Cardiac muscle cell (in vitro differentiated cells and primary cell): ENCODE data around the gene AGMO. TPM values are rescaled to one million over a fixed set of nuclear protein-coding genes. Genes with fewer than 3 reads are reported as not detected.
A peak's percentile ranks its signal among the peaks of the same experiment; 100 is the strongest.

Experiments
- DNase-seq, 2 donors: peaks; one replicate each; pipeline versions ENCODE4 v3.0.0 to v3.0.0-alpha.2; 2010 to 2017; ENCODE audit warnings: low read depth in 1 of 2, low spot score in 1 of 2
- H3K27ac ChIP-seq: fragments of 200-600 bp; sonication (generic); 2 replicates; pipeline ENCODE4 v1.5.1; 2016
- H3K27me3 ChIP-seq: fragments of 200-600 bp; sonication (generic); 2 replicates; pipeline ENCODE4 v1.6.0; 2016; ENCODE audit warnings: control low read depth
- H3K36me3 ChIP-seq: fragments of 200-600 bp; sonication (generic); 2 replicates; pipeline ENCODE4 v1.5.1; 2016; ENCODE audit warnings: control low read depth
- H3K4me1 ChIP-seq: fragments of 200-600 bp; sonication (generic); 2 replicates; pipeline ENCODE4 v1.8.1; 2017; ENCODE audit warnings: low read depth, mild to moderate bottlenecking, mixed run types
- H3K4me3 ChIP-seq: fragments of 200-600 bp; sonication (generic); 2 replicates; pipeline ENCODE4 v1.5.1; 2016; ENCODE audit warnings: mild to moderate bottlenecking
- H3K9me3 ChIP-seq: fragments of 200-600 bp; sonication (generic); 2 replicates; pipeline ENCODE4 v1.5.1; 2017; ENCODE audit warnings: low read depth, mild to moderate bottlenecking, control low read depth
- polyA plus RNA-seq: library from polyadenylated mRNA; unstranded; fragments of >200 nt; fragmentation: Nextera tagmentation; extraction: Ambion mirVana; gene quantifications from 2 replicates; pipeline ENCODE4 v1.2.1, GENCODE V29; 2016
- total RNA-seq: library from RNA; depleted of rRNA; stranded (reverse); fragments of >200 nt; gene quantifications from 2 replicates; pipeline ENCODE4 v1.2.3, GENCODE V29; 2016
- TF ChIP-seq, protein P1 (sequence below): IDR thresholded peaks from 2 replicates; pipeline ENCODE4 v1.5.1; 2012; ENCODE audit warnings: low read depth, mild to moderate bottlenecking, low read length

Gene AGMO
- total and polyA plus RNA-seq, 2 experiments from 2014 or later, result 0.16 TPM; not detected in 1

GRCh38 chr7:15400440-15400839 lies 161.4 kb downstream of the AGMO start:
- TF ChIP-seq, protein P1, sequence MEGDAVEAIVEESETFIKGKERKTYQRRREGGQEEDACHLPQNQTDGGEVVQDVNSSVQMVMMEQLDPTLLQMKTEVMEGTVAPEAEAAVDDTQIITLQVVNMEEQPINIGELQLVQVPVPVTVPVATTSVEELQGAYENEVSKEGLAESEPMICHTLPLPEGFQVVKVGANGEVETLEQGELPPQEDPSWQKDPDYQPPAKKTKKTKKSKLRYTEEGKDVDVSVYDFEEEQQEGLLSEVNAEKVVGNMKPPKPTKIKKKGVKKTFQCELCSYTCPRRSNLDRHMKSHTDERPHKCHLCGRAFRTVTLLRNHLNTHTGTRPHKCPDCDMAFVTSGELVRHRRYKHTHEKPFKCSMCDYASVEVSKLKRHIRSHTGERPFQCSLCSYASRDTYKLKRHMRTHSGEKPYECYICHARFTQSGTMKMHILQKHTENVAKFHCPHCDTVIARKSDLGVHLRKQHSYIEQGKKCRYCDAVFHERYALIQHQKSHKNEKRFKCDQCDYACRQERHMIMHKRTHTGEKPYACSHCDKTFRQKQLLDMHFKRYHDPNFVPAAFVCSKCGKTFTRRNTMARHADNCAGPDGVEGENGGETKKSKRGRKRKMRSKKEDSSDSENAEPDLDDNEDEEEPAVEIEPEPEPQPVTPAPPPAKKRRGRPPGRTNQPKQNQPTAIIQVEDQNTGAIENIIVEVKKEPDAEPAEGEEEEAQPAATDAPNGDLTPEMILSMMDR, result no peak
- no peak for DNase-seq
- Histone ChIP-seq H3K36me3 (no peaks in the 10 kb centered on the region), H3K27ac (no peak overlapping the region), H3K9me3 (no peaks in the 10 kb centered on the region), H3K4me1 (no peaks in the 10 kb centered on the region), H3K4me3 (no peak overlapping the region), H3K27me3 (no peaks in the 10 kb centered on the region)

DNA sequence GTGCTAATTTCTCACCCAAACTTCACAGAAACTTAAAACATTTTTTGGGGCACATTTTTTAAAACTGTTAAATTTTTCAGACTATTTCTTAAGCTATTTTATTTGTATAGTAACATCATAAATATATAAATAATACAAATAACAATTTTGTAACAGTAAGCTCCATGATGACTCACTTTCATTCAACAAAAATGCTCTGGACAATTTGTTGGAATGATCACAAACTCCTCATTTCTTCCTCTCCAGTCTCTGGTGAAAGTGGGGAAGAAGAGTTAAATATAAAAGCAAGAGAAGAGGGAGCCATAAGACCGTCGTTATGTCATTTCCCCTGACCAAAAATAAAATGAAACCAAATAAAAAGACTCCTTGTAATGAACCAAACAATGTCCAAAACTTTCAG lies 162.4 kb downstream of the AGMO start:
- DNase-seq, result peak in 1 of 2 donors; percentile 6
- no peak overlapping the region for H3K27ac ChIP-seq
- H3K4me1 ChIP-seq, result no peaks in the 10 kb centered on the region
- H3K4me3 ChIP-seq, result no peak overlapping the region
- no peaks in the 10 kb centered on the region for H3K36me3 ChIP-seq
- no peaks in the 10 kb centered on the region for H3K27me3 ChIP-seq
- H3K9me3 ChIP-seq, result no peaks in the 10 kb centered on the region
- TF ChIP-seq, protein P1, result no peak

GRCh38 chr7:15397922-15398760 lies 163.7 kb downstream of the AGMO start:
- H3K9me3 ChIP-seq, result no peaks in the 10 kb centered on the region
- no peak for DNase-seq
- H3K36me3 ChIP-seq, result no peaks in the 10 kb centered on the region
- H3K4me3 ChIP-seq, result no peak overlapping the region
- H3K27me3 ChIP-seq, result no peaks in the 10 kb centered on the region
- no peaks in the 10 kb centered on the region for H3K4me1 ChIP-seq
- TF ChIP-seq, protein P1, result no peak
- H3K27ac ChIP-seq, result no peak overlapping the region

GRCh38 chr7:15397159-15397550 lies 164.7 kb downstream of the AGMO start:
- Histone ChIP-seq H3K27me3 (no peaks in the 10 kb centered on the region), H3K4me1 (no peaks in the 10 kb centered on the region), H3K36me3 (no peaks in the 10 kb centered on the region), H3K4me3 (no peak overlapping the region), H3K27ac (no peak overlapping the region), H3K9me3 (no peaks in the 10 kb centered on the region)
- no peak for DNase-seq
- TF ChIP-seq, protein P1, result no peak

GRCh38 chr7:15396210-15397158 lies 165.3 kb downstream of the AGMO start:
- Histone ChIP-seq H3K4me1 (no peaks in the 10 kb centered on the region), H3K4me3 (no peak overlapping the region), H3K27ac (no peak overlapping the region), H3K36me3 (no peaks in the 10 kb centered on the region), H3K9me3 (no peaks in the 10 kb centered on the region), H3K27me3 (no peaks in the 10 kb centered on the region)
- TF ChIP-seq, protein P1, result no peak
- no peak for DNase-seq
